ENCODE data around the gene CFAP54.

CFAP54 gene

GRCh38 chr12:96496944-96497343 is 7.6 kb downstream of the CFAP54 start:
- TF ChIP-seq ISL1 (CRISPR knock-in tag; IDR thresholded peaks at IDR 0.05) (no peak), PPARA (CRISPR knock-in tag; IDR thresholded peaks at IDR 0.05; ENCODE audit: borderline replicate concordance) (no peak), ZNF70 (CRISPR knock-in tag; IDR thresholded peaks at IDR 0.05) (no peak), TOX (CRISPR knock-in tag; IDR thresholded peaks at IDR 0.05; ENCODE audit: borderline replicate concordance) (no peak), ZC3H10 (CRISPR knock-in tag; IDR thresholded peaks at IDR 0.05) (no peak), SNAI2 (CRISPR knock-in tag; IDR thresholded peaks at IDR 0.05) (no peak), RARB (CRISPR knock-in tag; IDR thresholded peaks at IDR 0.05) (no peak), PATZ1 (CRISPR knock-in tag; IDR thresholded peaks at IDR 0.05; ENCODE audit: borderline replicate concordance) (no peak), ARNTL (CRISPR knock-in tag; IDR thresholded peaks at IDR 0.05; ENCODE audit: borderline replicate concordance, low read depth) (no peak), TSHZ2 (CRISPR knock-in tag; IDR thresholded peaks at IDR 0.05) (no peak)
- ATAC-seq, result no peak

- TF ChIP-seq ZFP30 (CRISPR knock-in tag; IDR thresholded peaks at IDR 0.05) (no peak), ZNF70 (CRISPR knock-in tag; IDR thresholded peaks at IDR 0.05) (no peak), CREB5 (CRISPR knock-in tag; IDR thresholded peaks at IDR 0.05; ENCODE audit: low read depth) (no peak), ESRRG (CRISPR knock-in tag; IDR thresholded peaks at IDR 0.05) (no peak), ZFP3 (CRISPR knock-in tag; IDR thresholded peaks at IDR 0.05) (no peak), ZNF565 (CRISPR knock-in tag; conservative IDR thresholded peaks at IDR 0.05; ENCODE audit: low read depth) (no peak)
- ATAC-seq, result no peak
Observed at GRCh38 chr12:96497855-96498254, 8.5 kb downstream of the CFAP54 start.

- ATAC-seq, result peak; percentile 81
- TF ChIP-seq CSDC2 (CRISPR knock-in tag; IDR thresholded peaks at IDR 0.05) (no peak), ARNTL (CRISPR knock-in tag; IDR thresholded peaks at IDR 0.05; ENCODE audit: borderline replicate concordance, low read depth) (no peak), ZNF565 (CRISPR knock-in tag; conservative IDR thresholded peaks at IDR 0.05; ENCODE audit: low read depth) (no peak), ZFP3 (CRISPR knock-in tag; IDR thresholded peaks at IDR 0.05) (no peak), ZFP30 (CRISPR knock-in tag; IDR thresholded peaks at IDR 0.05) (no peak), ISL1 (CRISPR knock-in tag; IDR thresholded peaks at IDR 0.05) (no peak), ZC3H10 (CRISPR knock-in tag; IDR thresholded peaks at IDR 0.05) (no peak), ESRRG (CRISPR knock-in tag; IDR thresholded peaks at IDR 0.05) (no peak), TSHZ2 (CRISPR knock-in tag; IDR thresholded peaks at IDR 0.05) (no peak), BACH2 (CRISPR knock-in tag; IDR thresholded peaks at IDR 0.05; ENCODE audit: borderline replicate concordance) (no peak), PATZ1 (CRISPR knock-in tag; IDR thresholded peaks at IDR 0.05; ENCODE audit: borderline replicate concordance) (no peak), RARB (CRISPR knock-in tag; IDR thresholded peaks at IDR 0.05) (no peak), PPARA (CRISPR knock-in tag; IDR thresholded peaks at IDR 0.05; ENCODE audit: borderline replicate concordance) (no peak), TCF4 (CRISPR knock-in tag; IDR thresholded peaks at IDR 0.05; ENCODE audit: borderline replicate concordance) (no peak), OSR1 (CRISPR knock-in tag; IDR thresholded peaks at IDR 0.05) (no peak)
Observed at GRCh38 chr12:96500693-96501092, 11.3 kb downstream of the CFAP54 start.

Measured in SK-N-SH treated with all-trans-retinoic acid at 6 μM for 48 hours (cell line).